ENCODE data around the gene RPS6KA1. TPM values are rescaled to one million over a fixed set of nuclear protein-coding genes. Genes with fewer than 3 reads are reported as not detected.
"Not testable (repeated sequence)": the region's sequence is repeated elsewhere in the genome, so short reads cannot be mapped to it uniquely, and the experiment has no call there.

RPS6KA1 gene
- total RNA-seq, 4 donors from 2014 or later, result 153 to 202 (median 174) TPM

GRCh38 chr1:26493938-26494337 is 35.6 kb upstream of the RPS6KA1 start:
- in situ Hi-C loops (cut with MboI; ENCODE audit: low pct_ligation_motif_present in 1 of 4, low pct_unique_long_range_greater_than_20kb in 1 of 4, low sequenced_read_pairs in 3 of 4), result no loop called here
- intact Hi-C loops (cut with DNase I; ENCODE audit: low total_unique reads), result no loop called here
- no peaks in the 10 kb centered on the region for H3K9me3 ChIP-seq
- H3K4me1 ChIP-seq, result no peaks in the 10 kb centered on the region
- no peak overlapping the region for H3K27ac ChIP-seq
- no peak overlapping the region for H3K4me3 ChIP-seq
- 90 to 96% methylated on average over 3 of the region's 3 CpGs for whole genome bisulfite sequencing, 2 donors (ENCODE audit: low coverage in 1 of 2)
- no peak for TF ChIP-seq CTCF (IDR thresholded peaks at IDR 0.05)
- TF ChIP-seq EP300 (IDR thresholded peaks at IDR 0.05; ENCODE audit: low read depth), result no peak
- no peak for TF ChIP-seq POLR2AphosphoS5 (IDR thresholded peaks at IDR 0.05)
- TF ChIP-seq POLR2A (IDR thresholded peaks at IDR 0.05), result no peak
- no peaks in the 10 kb centered on the region for H3K27me3 ChIP-seq
- no peak for DNase-seq
- H3K36me3 ChIP-seq, result no peaks in the 10 kb centered on the region

GRCh38 chr1:26496861-26497260 is 32.7 kb upstream of the RPS6KA1 start:
- peaks cover 0 to 17% (median 11%) of the 10 kb centered on the region in 4 donors for H3K4me1 ChIP-seq
- H3K4me3 ChIP-seq, result no peak overlapping the region
- no peaks in the 10 kb centered on the region for H3K36me3 ChIP-seq
- TF ChIP-seq CTCF (IDR thresholded peaks at IDR 0.05), result no peak
- TF ChIP-seq POLR2AphosphoS5 (IDR thresholded peaks at IDR 0.05), result no peak
- TF ChIP-seq POLR2A (IDR thresholded peaks at IDR 0.05), result no peak
- TF ChIP-seq EP300 (IDR thresholded peaks at IDR 0.05; ENCODE audit: low read depth), result no peak
- peak; percentile 10 for DNase-seq
- H3K9me3 ChIP-seq, result no peaks in the 10 kb centered on the region
- H3K27ac ChIP-seq, result no peak overlapping the region
- intact Hi-C loops (cut with DNase I; ENCODE audit: low total_unique reads) (no loop called here), in situ Hi-C loops (cut with MboI; ENCODE audit: low pct_ligation_motif_present in 1 of 4, low pct_unique_long_range_greater_than_20kb in 1 of 4, low sequenced_read_pairs in 3 of 4) (no loop called here)
- no peaks in the 10 kb centered on the region for H3K27me3 ChIP-seq
- 34% methylated on average over 4 of the region's 4 CpGs; no CpG with 5 or more reads in 1 of the 2 donors for WGBS, 2 donors (ENCODE audit: low coverage in 1 of 2)

GRCh38 chr1:26498894-26499293 is 30.7 kb upstream of the RPS6KA1 start:
- intact Hi-C loops (cut with DNase I; ENCODE audit: low total_unique reads) (no loop called here), in situ Hi-C loops (cut with MboI; ENCODE audit: low pct_ligation_motif_present in 1 of 4, low pct_unique_long_range_greater_than_20kb in 1 of 4, low sequenced_read_pairs in 3 of 4) (no loop called here)
- Histone ChIP-seq H3K27me3 (no peaks in the 10 kb centered on the region), H3K4me1 (peaks cover 0 to 20% (median 14%) of the 10 kb centered on the region in 4 donors), H3K27ac (no peak overlapping the region), H3K36me3 (no peaks in the 10 kb centered on the region), H3K9me3 (no peaks in the 10 kb centered on the region), H3K4me3 (no peak overlapping the region)
- DNase-seq, result no peak
- WGBS, 2 donors (ENCODE audit: low coverage in 1 of 2), result 96 to 98% methylated on average over 5 to 7 of the region's 7 CpGs
- TF ChIP-seq POLR2AphosphoS5 (IDR thresholded peaks at IDR 0.05), result no peak
- TF ChIP-seq CTCF (IDR thresholded peaks at IDR 0.05), result no peak
- TF ChIP-seq EP300 (IDR thresholded peaks at IDR 0.05; ENCODE audit: low read depth), result no peak
- no peak for TF ChIP-seq POLR2A (IDR thresholded peaks at IDR 0.05)

GRCh38 chr1:26500488-26501175 is 28.9 kb upstream of the RPS6KA1 start:
- TF ChIP-seq POLR2AphosphoS5 (IDR thresholded peaks at IDR 0.05), result peak; percentile 55 to 87 (median 85)
- TF ChIP-seq EP300 (IDR thresholded peaks at IDR 0.05; ENCODE audit: low read depth), result no peak
- TF ChIP-seq CTCF (IDR thresholded peaks at IDR 0.05), result peak in 1 of 5 experiments; percentile 50
- no peak for TF ChIP-seq POLR2A (IDR thresholded peaks at IDR 0.05)
- Histone ChIP-seq H3K27me3 (no peaks in the 10 kb centered on the region), H3K27ac (peak overlapping the region; percentile 90 to 95 (median 94)), H3K4me3 (peak overlapping the region; percentile 44 to 82 (median 63)), H3K9me3 (no peaks in the 10 kb centered on the region), H3K36me3 (no peaks in the 10 kb centered on the region), H3K4me1 (peaks cover 0 to 20% (median 14%) of the 10 kb centered on the region in 4 donors)
- peak; percentile 93 for DNase-seq
- intact Hi-C loops (cut with DNase I; ENCODE audit: low total_unique reads) (no loop called here), in situ Hi-C loops (cut with MboI; ENCODE audit: low pct_ligation_motif_present in 1 of 4, low pct_unique_long_range_greater_than_20kb in 1 of 4, low sequenced_read_pairs in 3 of 4) (no loop called here)
- WGBS, 2 donors (ENCODE audit: low coverage in 1 of 2), result 0% methylated on average over 16 of the region's 74 CpGs; no CpG with 5 or more reads in 1 of the 2 donors

GRCh38 chr1:26510711-26511110 is 18.9 kb upstream of the RPS6KA1 start:
- H3K27me3 ChIP-seq; in situ Hi-C loops (cut with MboI; ENCODE audit: low pct_ligation_motif_present in 1 of 4, low pct_unique_long_range_greater_than_20kb in 1 of 4, low sequenced_read_pairs in 3 of 4); H3K36me3 ChIP-seq; intact Hi-C loops (cut with DNase I; ENCODE audit: low total_unique reads); DNase-seq; H3K27ac ChIP-seq; H3K4me3 ChIP-seq; H3K4me1 ChIP-seq; H3K9me3 ChIP-seq: not testable (repeated sequence)
- 40 to 74% methylated on average over 1 to 2 of the region's 2 CpGs for WGBS, 2 donors (ENCODE audit: low coverage in 1 of 2)

GRCh38 chr1:26515836-26516235 is 13.7 kb upstream of the RPS6KA1 start:
- H3K4me1 ChIP-seq; H3K9me3 ChIP-seq; H3K27me3 ChIP-seq; intact Hi-C loops (cut with DNase I; ENCODE audit: low total_unique reads); H3K4me3 ChIP-seq; H3K27ac ChIP-seq; in situ Hi-C loops (cut with MboI; ENCODE audit: low pct_ligation_motif_present in 1 of 4, low pct_unique_long_range_greater_than_20kb in 1 of 4, low sequenced_read_pairs in 3 of 4); H3K36me3 ChIP-seq; DNase-seq: not testable (repeated sequence)
- 83 to 86% methylated on average over 2 to 4 of the region's 4 CpGs for WGBS, 2 donors (ENCODE audit: low coverage in 1 of 2)
